Umbilical cord (tissue), 2 donors: Measurements from ENCODE around the gene LPCAT2. TPM values are rescaled to one million over a fixed set of nuclear protein-coding genes. Genes with fewer than 3 reads are reported as not detected.

ENCODE experiments used
- DNase-seq: peaks from one replicate; pipeline ENCODE4 v3.0.0-alpha.2; 2015; ENCODE audit warnings: low spot score
- total RNA-seq: library from RNA; depleted of rRNA; stranded (reverse); fragments of >200 nt; gene quantifications from one replicate; pipeline ENCODE4 v1.2.3, GENCODE V29; 2014; ENCODE audit warnings: low replicate concordance; ENCODE audit not compliant: insufficient read depth

LPCAT2 gene
- total RNA-seq, 1 donor from 2014 or later: 47.7 TPM

GRCh38 chr16:55479430-55480140 is 29.3 kb upstream of the LPCAT2 start:
- peak; percentile 35 for DNase-seq

- peak; percentile 94 for DNase-seq
These were observed 28.6 kb upstream of the LPCAT2 start for GRCh38 chr16:55480228-55480655.

GRCh38 chr16:55481023-55481422 is 27.8 kb upstream of the LPCAT2 start:
- DNase-seq: no peak

- no peak for DNase-seq
These were observed 26.8 kb upstream of the LPCAT2 start for GRCh38 chr16:55482056-55482455.

DNA sequence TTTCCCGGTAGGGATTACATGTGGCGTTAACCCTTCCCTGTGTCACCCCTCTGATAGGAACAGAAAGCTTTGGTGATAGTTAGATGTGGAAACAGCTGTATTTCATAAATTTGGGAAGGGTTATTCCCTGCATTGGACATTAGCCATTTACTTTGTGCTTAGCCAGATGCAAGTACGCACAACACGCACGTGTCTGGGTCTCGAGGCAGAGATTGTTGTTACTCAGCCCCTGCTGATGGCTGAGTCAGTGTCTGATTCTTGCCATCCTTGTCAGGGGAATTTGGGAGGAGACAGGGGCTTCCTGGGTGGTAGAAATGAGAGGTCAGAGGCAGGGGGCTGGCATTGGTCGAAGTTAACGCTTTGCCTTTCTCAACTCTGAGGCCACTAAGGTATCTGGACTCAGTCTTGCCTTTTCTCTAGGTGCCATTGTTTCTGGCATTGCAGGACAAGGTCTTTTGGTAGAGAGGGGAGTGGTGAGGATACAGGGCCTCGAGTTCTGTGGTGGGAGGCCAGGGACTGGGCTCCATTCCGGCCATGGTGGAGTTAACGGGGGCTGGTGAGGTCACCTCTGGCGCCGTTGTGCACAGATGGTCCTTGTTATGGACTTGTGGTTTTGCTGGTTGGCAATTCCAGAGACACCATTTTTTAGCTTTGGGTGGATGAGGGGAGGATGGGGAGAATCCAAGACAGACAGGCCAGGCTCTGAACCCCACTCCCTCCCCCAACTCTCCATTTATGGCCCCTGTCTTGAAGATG is 21.6 kb upstream of the LPCAT2 start:
- DNase-seq: no peak

DNA sequence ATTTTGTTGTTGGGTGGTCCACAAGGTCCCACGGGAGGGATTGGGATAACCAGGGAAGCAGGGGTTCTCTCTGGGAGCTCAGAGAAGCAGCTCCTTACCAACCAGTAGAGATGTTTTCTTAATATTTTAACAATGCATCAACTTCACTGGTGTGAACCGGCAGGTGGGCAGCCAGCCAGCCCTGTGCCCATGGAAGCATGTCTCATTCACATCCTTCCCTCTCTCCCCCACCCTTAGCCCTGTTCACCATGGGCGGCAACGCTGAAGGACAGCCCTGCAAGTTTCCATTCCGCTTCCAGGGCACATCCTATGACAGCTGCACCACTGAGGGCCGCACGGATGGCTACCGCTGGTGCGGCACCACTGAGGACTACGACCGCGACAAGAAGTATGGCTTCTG is 20.6 kb upstream of the LPCAT2 start:
- no peak for DNase-seq

- DNase-seq: no peak
These were observed 19.5 kb upstream of the LPCAT2 start for GRCh38 chr16:55489119-55489955.

DNA sequence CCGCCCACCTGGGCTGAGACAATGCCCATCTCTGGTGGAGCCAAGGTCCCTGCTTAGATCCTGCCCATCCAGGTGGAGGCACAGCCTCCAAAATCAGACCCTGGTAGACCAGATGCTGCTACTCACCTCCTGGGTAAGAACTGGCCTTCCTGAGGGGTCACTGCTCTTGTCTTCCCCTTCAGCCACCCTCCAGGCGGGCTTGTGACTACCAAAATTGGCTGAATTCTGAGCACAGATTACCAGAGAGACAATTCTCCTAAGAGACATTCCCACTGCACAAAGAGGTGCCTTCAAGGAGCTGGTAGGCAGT is 19.0 kb upstream of the LPCAT2 start:
- DNase-seq: no peak

DNA sequence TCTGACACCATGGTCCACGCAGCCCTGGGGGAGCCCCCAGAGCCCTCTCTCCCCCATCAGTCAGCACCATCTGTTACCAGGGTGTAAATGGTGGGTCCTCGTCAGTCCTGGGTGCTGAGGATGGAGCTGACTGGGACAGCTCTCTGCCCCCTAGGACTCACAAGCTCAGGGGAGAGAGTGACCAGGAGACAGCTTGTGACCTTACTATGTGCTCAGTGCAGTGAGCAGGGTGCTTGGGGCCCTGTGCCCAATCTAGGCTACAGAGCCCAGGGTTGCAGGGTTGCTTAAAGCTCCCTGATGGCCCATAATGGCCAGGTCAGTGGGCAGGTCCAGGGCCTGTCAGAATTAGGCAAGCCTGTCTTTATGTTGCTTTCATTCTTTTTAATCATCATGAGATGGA is 18.6 kb upstream of the LPCAT2 start:
- no peak for DNase-seq

- DNase-seq: no peak
These were observed 17.2 kb upstream of the LPCAT2 start for GRCh38 chr16:55491691-55492090.

DNA sequence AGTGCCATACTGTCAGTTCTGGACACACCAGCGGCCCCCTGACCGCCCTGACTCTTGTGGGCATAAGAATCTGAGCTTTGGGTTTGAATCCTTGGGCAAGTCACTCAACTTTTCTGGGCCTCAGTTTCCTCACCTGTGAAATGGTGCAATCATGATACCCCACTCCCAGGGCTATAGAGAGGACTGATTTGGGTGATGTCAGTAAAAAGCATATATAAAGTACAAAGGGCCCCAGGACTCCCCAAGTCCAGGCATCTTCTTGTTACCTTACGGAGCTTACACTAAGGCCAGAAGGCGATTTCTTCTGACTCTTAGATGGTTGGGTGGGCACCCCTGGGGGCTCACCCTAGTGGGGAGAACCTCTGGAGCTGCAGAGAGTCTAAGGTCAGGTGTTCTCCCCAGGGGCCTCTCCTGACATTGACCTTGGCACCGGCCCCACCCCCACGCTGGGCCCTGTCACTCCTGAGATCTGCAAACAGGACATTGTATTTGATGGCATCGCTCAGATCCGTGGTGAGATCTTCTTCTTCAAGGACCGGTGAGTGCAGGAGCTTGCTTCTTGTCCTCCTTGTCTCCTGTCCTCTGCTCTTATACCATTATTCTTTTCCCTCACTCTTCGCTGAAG is 16.0 kb upstream of the LPCAT2 start:
- no peak for DNase-seq

GRCh38 chr16:55494994-55495421 is 13.9 kb upstream of the LPCAT2 start:
- peak; percentile 95 for DNase-seq

- no peak for DNase-seq
These were observed 13.1 kb upstream of the LPCAT2 start for GRCh38 chr16:55495616-55496289.

- DNase-seq: no peak
These were observed 12.2 kb upstream of the LPCAT2 start for GRCh38 chr16:55496509-55497145.

GRCh38 chr16:55497558-55497957 is 11.3 kb upstream of the LPCAT2 start:
- DNase-seq: no peak

GRCh38 chr16:55498101-55498500 is 10.8 kb upstream of the LPCAT2 start:
- DNase-seq: no peak

DNA sequence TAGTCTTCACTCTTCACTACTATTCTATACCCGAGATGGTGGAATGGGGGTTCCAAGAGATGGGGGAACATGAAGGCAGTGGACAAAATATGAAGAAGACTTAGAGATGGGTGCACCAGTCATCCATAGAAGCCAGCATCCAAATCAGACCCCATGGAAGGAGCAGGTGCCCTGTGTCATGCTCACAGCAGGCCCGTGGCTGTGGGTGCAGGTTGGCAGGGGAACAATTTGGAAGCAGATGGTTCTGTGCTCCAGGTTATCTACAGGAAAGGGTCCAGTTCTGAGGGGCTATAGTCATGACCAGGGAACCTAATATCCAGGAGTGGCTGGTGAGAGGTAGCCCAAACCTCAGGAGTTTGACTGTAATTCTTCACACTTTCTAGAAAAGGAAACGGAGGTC is 9.6 kb upstream of the LPCAT2 start:
- no peak for DNase-seq

- peak; percentile 97 for DNase-seq
These were observed 8.8 kb upstream of the LPCAT2 start for GRCh38 chr16:55499951-55500529.

DNA sequence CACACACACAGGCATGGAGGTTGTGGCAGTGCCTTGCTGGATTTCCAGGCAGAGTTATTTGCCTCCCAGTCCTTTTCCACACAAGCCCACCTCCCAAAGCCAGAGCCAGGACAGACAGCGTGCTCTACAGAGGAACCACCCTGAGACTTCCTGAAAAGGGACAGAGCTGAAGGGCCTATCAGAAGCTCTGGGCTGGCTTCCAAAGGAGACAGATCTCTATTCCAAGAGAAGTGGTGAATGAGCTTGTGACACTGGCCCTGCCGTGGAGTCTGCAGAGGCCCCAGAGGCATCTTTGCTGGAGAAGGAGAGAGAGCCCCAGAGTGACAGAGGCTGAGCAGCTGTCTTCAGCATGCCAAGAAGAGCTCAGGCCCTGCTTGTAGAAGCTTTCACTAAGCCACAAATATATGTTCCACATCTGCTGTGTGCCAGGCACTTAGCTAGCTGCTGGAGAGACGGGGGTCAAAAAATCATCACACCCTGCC is 8.3 kb upstream of the LPCAT2 start:
- peak; percentile 96 for DNase-seq
